Trophoblast cell (in vitro differentiated cells and primary cell): ENCODE measurements around the gene PDXP. TPM values are rescaled to one million over a fixed set of nuclear protein-coding genes. Genes with fewer than 3 reads are reported as not detected.
"Not testable (repeated sequence)": the region's sequence is repeated elsewhere in the genome, so short reads cannot be mapped to it uniquely, and the experiment has no call there.

Source experiments
- DNase-seq, 2 donors: peaks; one replicate each; pipeline ENCODE4 v3.0.0-alpha.2; 2016
- H2AFZ ChIP-seq: 2 replicates; pipeline ENCODE4 v1.6.1; 2013; ENCODE audit warnings: low read length, moderate library complexity, mild to moderate bottlenecking; ENCODE audit not compliant: insufficient read depth, poor library complexity
- H2AK5ac ChIP-seq: 2 replicates; pipeline ENCODE4 v1.6.1; 2013; ENCODE audit warnings: mild to moderate bottlenecking, low read length
- H2BK120ac ChIP-seq: 2 replicates; pipeline ENCODE4 v1.6.1; 2013; ENCODE audit warnings: low read length, mild to moderate bottlenecking, moderate library complexity; ENCODE audit not compliant: insufficient read depth, poor library complexity
- H2BK12ac ChIP-seq: 2 replicates; pipeline ENCODE4 v1.6.1; 2013; ENCODE audit warnings: mild to moderate bottlenecking, low read length, moderate library complexity
- H2BK5ac ChIP-seq: 2 replicates; pipeline ENCODE4 v1.6.1; 2013; ENCODE audit warnings: low read length, low read depth, moderate library complexity, mild to moderate bottlenecking; ENCODE audit not compliant: poor library complexity
- H3K14ac ChIP-seq: 2 replicates; pipeline ENCODE4 v1.6.1; 2013; ENCODE audit warnings: mild to moderate bottlenecking, low read length
- H3K18ac ChIP-seq: 2 replicates; pipeline ENCODE4 v1.6.1; 2013; ENCODE audit warnings: mild to moderate bottlenecking, low read length
- H3K23ac ChIP-seq: 2 replicates; pipeline ENCODE4 v1.6.1; 2013; ENCODE audit warnings: low read length
- H3K27ac ChIP-seq: 2 replicates; pipeline ENCODE4 v1.5.1; 2013; ENCODE audit warnings: low read depth, mild to moderate bottlenecking, inconsistent platforms, low read length, moderate library complexity
- H3K27me3 ChIP-seq: 2 replicates; pipeline ENCODE4 v1.6.1; 2013; ENCODE audit warnings: inconsistent platforms, mild to moderate bottlenecking, low read length, moderate library complexity; ENCODE audit not compliant: insufficient read depth
- H3K36me3 ChIP-seq, 2 experiments: 1 replicate in 1 of 2; 2 replicates in 1 of 2; pipeline ENCODE4 v1.6.1; 2013; ENCODE audit warnings: low read length in 2 of 2, mild to moderate bottlenecking in 2 of 2, moderate library complexity in 1 of 2; ENCODE audit not compliant: insufficient read depth in 2 of 2, control insufficient read depth in 1 of 2
- H3K4ac ChIP-seq: 2 replicates; pipeline ENCODE4 v1.6.1; 2013; ENCODE audit warnings: low read depth, mild to moderate bottlenecking, low read length, moderate library complexity
- H3K4me1 ChIP-seq, 2 experiments: 1 replicate in 1 of 2; 2 replicates in 1 of 2; pipeline ENCODE4 v1.6.1; 2013; ENCODE audit warnings: low read length in 2 of 2, mild to moderate bottlenecking in 2 of 2, moderate library complexity in 1 of 2; ENCODE audit not compliant: insufficient read depth in 2 of 2, control insufficient read depth in 1 of 2
- H3K4me2 ChIP-seq: 2 replicates; pipeline ENCODE4 v1.6.1; 2013; ENCODE audit warnings: inconsistent platforms, mild to moderate bottlenecking, low read length, moderate library complexity
- H3K4me3 ChIP-seq: 2 replicates; pipeline ENCODE4 v1.5.1; 2013; ENCODE audit warnings: mild to moderate bottlenecking, low read depth, low read length, inconsistent platforms
- H3K79me1 ChIP-seq: one replicate; pipeline ENCODE4 v1.6.1; 2013; ENCODE audit warnings: low read length
- H3K79me2 ChIP-seq: 2 replicates; pipeline ENCODE4 v1.6.1; 2013; ENCODE audit warnings: low read length, mild to moderate bottlenecking; ENCODE audit not compliant: control insufficient read depth, insufficient read depth, poor library complexity
- H3K9ac ChIP-seq: 2 replicates; pipeline ENCODE4 v1.6.1; 2013; ENCODE audit warnings: mild to moderate bottlenecking, low read length
- H3K9me3 ChIP-seq: 2 replicates; pipeline ENCODE4 v1.6.1; 2013; ENCODE audit warnings: low read depth, mild to moderate bottlenecking, control low read depth, inconsistent platforms, low read length; ENCODE audit not compliant: insufficient read depth
- H4K12ac ChIP-seq: 2 replicates; pipeline ENCODE4 v1.6.1; 2013; ENCODE audit warnings: low read depth, mild to moderate bottlenecking, low read length, moderate library complexity
- H4K8ac ChIP-seq: 2 replicates; pipeline ENCODE4 v1.6.1; 2013; ENCODE audit warnings: low read depth, mild to moderate bottlenecking, low read length, moderate library complexity
- H4K91ac ChIP-seq: one replicate; pipeline ENCODE4 v1.6.1; 2013; ENCODE audit warnings: low read depth, mild to moderate bottlenecking, low read length, moderate library complexity
- WGBS: extraction: QIAGEN DNeasy Blood & Tissue Kit; methylation state at CpG from one replicate; pipeline ENCODE4 v1.1.7; 2013; ENCODE audit warnings: missing lambda C conversion rate; ENCODE audit not compliant: insufficient read length, insufficient coverage; ENCODE audit errors: extremely low coverage; 5-methylcytosine and 5-hydroxymethylcytosine counted together
- polyA plus RNA-seq: library from polyadenylated mRNA; stranded (reverse); fragments of 200-250 nt; gene quantifications from 2 replicates; pipeline ENCODE4 v1.2.3, GENCODE V29; 2013

PDXP gene, protein sequence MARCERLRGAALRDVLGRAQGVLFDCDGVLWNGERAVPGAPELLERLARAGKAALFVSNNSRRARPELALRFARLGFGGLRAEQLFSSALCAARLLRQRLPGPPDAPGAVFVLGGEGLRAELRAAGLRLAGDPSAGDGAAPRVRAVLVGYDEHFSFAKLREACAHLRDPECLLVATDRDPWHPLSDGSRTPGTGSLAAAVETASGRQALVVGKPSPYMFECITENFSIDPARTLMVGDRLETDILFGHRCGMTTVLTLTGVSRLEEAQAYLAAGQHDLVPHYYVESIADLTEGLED
- polyA plus RNA-seq: 5.5 and 5.8 TPM in 2 replicates

DNA sequence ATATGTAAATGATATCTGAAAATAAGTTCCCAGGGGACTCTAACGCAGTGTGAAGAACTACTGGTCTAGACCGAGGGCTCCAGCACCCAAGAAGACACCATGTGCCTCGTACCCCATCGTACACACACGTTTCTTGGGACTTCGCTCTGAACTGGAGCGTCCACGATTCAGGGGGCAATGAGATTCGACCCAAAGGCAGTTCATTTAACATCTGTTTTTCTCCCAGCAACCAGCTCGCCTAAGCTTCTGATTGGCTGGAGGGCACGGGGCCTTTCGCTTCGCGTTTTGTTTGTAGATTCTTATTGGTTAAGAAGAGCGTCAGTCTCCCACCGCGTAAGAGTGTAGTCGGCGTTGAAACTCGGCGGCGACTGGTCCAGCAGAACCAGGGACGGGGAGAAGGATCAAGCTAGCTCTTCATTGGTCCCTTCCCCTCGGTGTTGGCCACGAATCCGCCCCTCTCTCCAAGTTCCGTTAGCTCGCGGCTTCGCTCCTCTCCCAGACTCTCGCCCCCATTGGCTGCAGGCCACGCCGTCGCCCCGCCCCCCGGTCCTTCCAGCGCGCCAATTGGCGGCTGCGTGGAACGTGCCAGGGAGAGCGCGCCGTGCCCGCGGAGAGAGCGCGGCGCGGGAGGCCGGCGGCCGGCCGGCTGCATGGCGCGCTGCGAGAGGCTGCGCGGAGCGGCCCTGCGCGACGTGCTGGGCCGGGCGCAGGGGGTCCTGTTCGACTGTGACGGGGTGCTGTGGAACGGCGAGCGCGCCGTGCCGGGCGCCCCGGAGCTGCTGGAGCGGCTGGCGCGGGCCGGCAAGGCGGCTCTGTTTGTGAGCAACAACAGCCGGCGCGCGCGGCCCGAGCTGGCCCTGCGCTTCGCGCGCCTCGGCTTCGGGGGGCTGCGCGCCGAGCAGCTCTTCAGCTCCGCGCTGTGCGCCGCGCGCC, at the start of gene PDXP:
PDXP (plus strand) TSS at position 591 of the 933 bp plus-strand sequence; CDS start at position 651, 60 bp downstream.
- no peaks in the 10 kb centered on the region for H3K79me1 ChIP-seq
- no peaks in the 10 kb centered on the region for H3K27me3 ChIP-seq
- H2BK120ac ChIP-seq: no peak within 1 kb of the TSS
- H3K4me1 ChIP-seq: peaks cover 12 to 15% of the 10 kb centered on the region in 2 experiments
- H3K14ac ChIP-seq: peak within 1 kb of the TSS; percentile 23
- no peak within 1 kb of the TSS for H4K91ac ChIP-seq
- peaks cover 2% of the 10 kb centered on the region for H3K9me3 ChIP-seq
- no peak within 1 kb of the TSS for H2BK12ac ChIP-seq
- H3K9ac ChIP-seq: no peak within 1 kb of the TSS
- DNase-seq: peak; percentile 99
- peak within 1 kb of the TSS; percentile 3 for H2AK5ac ChIP-seq
- H3K18ac ChIP-seq: peak within 1 kb of the TSS; percentile 28
- H3K4me3 ChIP-seq: peak within 1 kb of the TSS; percentile 86
- H4K12ac ChIP-seq: peak within 1 kb of the TSS; percentile 23
- peak within 1 kb of the TSS; percentile 76 for H2AFZ ChIP-seq
- no peak within 1 kb of the TSS for H3K23ac ChIP-seq
- peaks cover 3% of the 10 kb centered on the region for H3K79me2 ChIP-seq
- no peak within 1 kb of the TSS for H3K4ac ChIP-seq
- no peak within 1 kb of the TSS for H2BK5ac ChIP-seq
- H3K4me2 ChIP-seq: peak within 1 kb of the TSS; percentile 92
- no peak within 1 kb of the TSS for H3K27ac ChIP-seq
- peaks cover 12% of the 10 kb centered on the region in 2 experiments for H3K36me3 ChIP-seq
- peak within 1 kb of the TSS; percentile 81 for H4K8ac ChIP-seq
- no CpG with 5 or more reads among the region's 101 CpGs for WGBS

DNA sequence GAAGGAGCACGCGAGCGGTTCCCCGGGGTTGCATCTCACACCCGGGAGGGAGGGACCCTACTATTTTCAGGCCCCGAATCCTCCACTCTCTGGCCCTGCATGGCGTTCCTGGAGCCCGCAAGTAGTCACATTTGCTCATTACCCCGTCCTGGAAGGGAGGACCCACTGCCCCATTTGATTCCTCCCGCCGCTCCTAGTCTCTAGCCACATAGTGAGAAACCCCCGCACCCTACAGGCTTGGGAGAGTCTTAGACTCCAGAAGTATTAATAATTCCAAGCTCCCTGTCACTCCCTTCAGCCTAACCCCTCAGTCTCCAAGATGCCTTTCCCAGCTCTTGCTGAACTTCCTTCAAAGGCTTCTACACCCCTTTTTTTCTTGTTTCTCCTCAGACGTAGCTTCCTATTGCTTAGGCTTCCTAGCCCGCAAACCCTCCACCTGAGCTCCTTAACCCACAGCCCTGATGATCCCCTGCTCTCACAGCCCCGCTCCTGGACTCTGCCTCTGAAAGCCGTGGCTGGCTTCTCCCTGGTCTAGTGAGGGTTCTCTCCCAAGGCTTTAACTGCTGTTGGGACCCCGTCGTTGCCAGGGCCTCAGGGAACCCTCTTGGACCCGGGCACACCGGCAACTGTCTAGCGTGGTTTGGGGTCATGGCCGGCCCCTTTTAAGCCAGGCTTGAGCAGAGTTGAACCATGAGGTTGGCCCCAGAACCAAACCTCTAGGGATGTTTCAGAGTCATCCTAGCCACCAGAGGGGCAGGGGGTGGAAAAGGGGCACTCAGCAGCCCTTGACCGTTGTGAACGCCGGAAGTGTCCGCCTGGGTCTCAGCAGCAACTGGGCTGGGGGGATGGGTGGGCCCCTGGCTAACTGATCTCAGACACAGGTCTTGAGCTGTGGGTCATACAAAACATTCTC, 49.0 kb upstream of the PDXP start:
- peak in 1 of 2 donors; percentile 29 for DNase-seq
- peak overlapping the region; percentile 92 for H3K4me3 ChIP-seq
- peak overlapping the region; percentile 83 for H2AK5ac ChIP-seq
- peak overlapping the region; percentile 93 for H3K4ac ChIP-seq
- peak overlapping the region; percentile 68 for H2AFZ ChIP-seq
- H2BK5ac ChIP-seq: peak overlapping the region; percentile 42
- H4K8ac ChIP-seq: peak overlapping the region; percentile 92
- H2BK12ac ChIP-seq: no peak overlapping the region
- H3K14ac ChIP-seq: peak overlapping the region; percentile 94
- H3K79me2 ChIP-seq: peaks cover 8% of the 10 kb centered on the region
- H3K79me1 ChIP-seq: peaks cover 11% of the 10 kb centered on the region
- no peaks in the 10 kb centered on the region for H3K27me3 ChIP-seq
- peak overlapping the region; percentile 99 for H3K27ac ChIP-seq
- H4K91ac ChIP-seq: peak overlapping the region; percentile 88
- H3K9ac ChIP-seq: peak overlapping the region; percentile 88
- H2BK120ac ChIP-seq: peak overlapping the region; percentile 92
- peak overlapping the region; percentile 87 for H3K4me2 ChIP-seq
- peaks cover 8 to 12% of the 10 kb centered on the region in 2 experiments for H3K36me3 ChIP-seq
- peak overlapping the region; percentile 95 for H3K18ac ChIP-seq
- no CpG with 5 or more reads among the region's 26 CpGs for WGBS
- H3K23ac ChIP-seq: no peak overlapping the region
- H3K9me3 ChIP-seq: no peaks in the 10 kb centered on the region
- peak overlapping the region; percentile 90 for H4K12ac ChIP-seq
- H3K4me1 ChIP-seq: peaks cover 5% of the 10 kb centered on the region in 2 experiments

GRCh38 chr22:37610153-37610475, 48.4 kb upstream of the PDXP start:
- WGBS: no CpG with 5 or more reads among the region's 3 CpGs
- H2AFZ ChIP-seq, H3K4me2 ChIP-seq, H3K14ac ChIP-seq, H3K4me1 ChIP-seq, H3K79me2 ChIP-seq, H3K27ac ChIP-seq, H4K8ac ChIP-seq, H3K23ac ChIP-seq, DNase-seq, H4K91ac ChIP-seq, H2BK5ac ChIP-seq, H3K9me3 ChIP-seq, H3K9ac ChIP-seq, H2AK5ac ChIP-seq, H2BK120ac ChIP-seq, H3K18ac ChIP-seq, H3K27me3 ChIP-seq, H2BK12ac ChIP-seq, H4K12ac ChIP-seq, H3K4me3 ChIP-seq: not testable (repeated sequence)
- Histone ChIP-seq H3K36me3 (peaks cover 11 to 12% of the 10 kb centered on the region in 2 experiments), H3K79me1 (peaks cover 11% of the 10 kb centered on the region), H3K4ac (peak overlapping the region; percentile 44)
